Ecto neural progenitor cell (in vitro differentiated cells): ENCODE data around the gene RS1.

ENCODE experiments used
- DNase-seq: peaks from one replicate; pipeline ENCODE4 v3.0.0-alpha.2; 2018; ENCODE audit warnings: low spot score

The RS1 gene

DNA sequence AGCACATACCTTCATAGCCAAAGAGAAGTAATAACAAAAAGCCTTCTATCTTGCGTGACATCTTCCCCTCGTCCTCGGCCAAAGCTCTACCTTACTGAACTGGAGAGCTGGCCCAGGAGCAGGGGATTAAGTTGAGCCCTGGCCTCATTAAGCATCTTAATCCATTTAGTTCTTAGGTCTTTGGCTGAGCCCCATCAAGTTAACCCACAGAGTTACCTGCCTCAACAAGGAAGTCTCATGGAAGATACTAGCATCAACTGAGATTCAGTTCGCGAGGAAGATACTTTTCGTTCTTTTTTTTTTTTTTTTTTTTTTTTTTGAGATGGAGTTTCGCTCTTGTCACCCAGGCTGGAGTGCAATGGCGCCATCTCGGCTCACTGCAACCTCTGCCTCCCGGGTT is at the start of gene RS1:
Gene RS1 (minus strand): TSS at position 101 of the 400 bp plus-strand sequence. CDS start 40 bp downstream, at position 61.
- DNase-seq = no peak

DNA sequence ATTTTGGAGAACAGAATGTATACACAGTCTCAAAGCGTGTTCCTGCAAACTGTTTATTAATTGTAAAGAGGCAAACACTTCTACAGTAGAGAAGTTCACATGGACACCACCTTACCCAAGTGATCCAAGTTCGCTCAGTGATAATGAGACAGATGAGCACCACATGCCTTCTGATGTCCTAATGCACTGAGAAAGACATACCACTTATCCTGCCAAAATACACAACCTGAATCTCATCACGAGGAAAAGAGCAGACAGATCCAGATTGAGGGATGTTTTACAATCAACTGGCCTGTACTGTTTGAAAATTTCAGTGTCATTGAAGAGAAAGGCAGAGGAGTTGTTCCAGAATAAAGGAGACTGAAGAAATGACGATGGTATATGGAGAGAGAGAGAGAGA is 47.9 kb upstream of the RS1 start:
- DNase-seq = no peak

DNA sequence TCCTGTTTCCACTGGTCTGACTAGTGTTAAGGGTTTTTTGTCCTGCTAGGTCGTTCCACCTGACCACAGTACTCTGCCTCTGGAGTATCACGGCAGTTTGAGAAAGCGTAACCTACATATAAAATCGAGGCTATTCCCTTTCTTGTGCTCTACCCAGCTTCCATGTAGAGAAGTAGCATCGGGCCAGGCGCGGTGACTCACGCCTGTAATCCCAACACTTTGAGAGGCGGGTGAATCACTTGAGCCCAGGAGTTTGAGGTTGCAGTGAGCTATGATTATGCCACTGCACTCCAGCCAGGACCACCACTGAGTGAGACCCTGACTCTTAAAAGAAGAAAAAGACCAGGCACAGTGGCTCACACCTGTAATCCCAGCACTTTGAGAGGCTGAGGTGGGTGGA is 43.0 kb upstream of the RS1 start:
- no peak for DNase-seq

DNA sequence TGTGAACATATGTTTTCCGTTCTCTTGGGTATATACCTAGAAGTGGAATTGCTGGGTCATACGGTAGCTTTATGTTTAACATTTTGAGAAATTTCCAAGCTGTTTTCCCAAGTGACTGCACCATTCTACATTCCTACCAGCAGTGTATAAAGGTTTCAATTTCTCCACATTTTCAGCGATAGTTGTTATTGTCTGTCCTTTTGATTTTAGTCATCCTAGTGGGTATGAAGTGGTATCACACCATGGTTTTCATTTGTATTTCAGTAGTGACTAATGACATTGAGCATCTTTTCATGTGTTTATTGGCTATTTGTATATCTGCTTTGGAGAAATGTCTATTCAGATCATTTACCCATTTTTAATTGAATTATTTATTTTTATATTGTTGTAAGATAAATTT is 37.9 kb upstream of the RS1 start:
- DNase-seq = no peak

DNA sequence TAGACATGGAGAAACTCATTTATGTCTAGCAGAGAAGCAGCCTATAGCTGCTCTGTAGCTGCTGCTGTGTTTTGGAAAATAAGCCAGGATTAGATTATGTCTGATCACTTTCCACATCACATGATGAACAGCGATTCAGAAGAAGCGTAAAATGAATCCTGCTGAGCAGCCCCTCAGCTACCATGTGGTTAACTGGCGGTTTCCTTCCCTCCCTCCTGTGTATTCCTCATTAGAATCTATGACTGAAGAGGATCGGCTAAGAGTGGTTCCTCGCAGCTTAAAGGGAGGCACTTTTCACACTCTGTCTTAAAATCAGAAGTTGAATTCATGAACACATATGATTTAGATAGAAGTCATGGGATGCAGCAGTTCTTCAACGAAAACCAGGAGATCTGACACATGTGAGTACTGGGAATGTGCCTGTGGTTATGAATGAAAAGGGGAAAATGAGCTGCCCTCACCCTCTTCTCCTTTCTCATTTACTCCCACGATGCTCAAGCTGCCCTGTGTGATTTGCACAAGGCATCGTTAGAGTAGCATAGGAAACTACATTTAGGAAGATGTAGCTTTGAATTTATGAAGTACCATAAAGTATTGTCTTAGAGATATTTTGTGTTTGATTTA is 35.6 kb upstream of the RS1 start, which contains the start of gene PPEF1:
Gene PPEF1 (plus strand): TSS at position 220 of the 624 bp plus-strand sequence. CDS start 136 bp downstream, at position 356.
- DNase-seq = no peak

DNA sequence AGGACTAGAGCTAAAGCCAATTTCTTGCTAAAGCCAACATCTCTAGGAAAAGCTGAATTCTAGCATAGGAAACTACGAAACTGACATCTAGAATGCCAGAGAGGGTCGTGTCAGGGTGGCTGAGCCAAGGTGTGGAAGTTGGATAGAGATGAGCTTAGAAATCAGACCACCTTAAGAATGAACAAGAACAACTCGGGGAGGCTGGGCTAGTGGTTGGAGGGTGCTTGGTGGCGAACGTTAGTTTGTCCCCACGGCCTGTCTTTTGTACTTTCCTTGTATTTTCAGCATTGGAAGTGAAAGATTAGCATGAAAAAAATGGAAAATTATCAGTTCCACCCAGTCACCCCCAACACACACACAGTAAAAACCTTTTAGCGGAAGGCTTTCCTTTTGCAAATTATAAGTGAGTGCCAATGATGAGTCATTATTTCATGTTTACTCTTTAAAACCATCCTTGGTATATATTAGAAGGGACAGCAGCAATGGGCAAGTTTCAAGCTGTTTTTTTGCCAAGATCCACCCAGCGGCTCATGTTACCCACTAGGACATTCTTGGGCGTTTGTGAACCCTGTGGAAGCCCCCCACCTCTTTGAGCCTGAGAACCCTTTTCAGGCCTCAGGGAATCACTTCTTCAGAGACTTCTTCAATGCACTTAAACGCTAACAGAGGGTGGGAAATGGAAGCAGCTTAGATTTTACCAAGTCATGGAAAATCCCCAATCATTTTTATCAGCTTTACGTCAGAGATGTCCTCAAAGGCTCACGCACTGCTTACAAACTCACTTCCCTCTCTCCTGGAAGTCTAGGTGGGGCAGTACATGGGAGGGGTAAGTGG is 30.7 kb upstream of the RS1 start:
- no peak for DNase-seq

DNA sequence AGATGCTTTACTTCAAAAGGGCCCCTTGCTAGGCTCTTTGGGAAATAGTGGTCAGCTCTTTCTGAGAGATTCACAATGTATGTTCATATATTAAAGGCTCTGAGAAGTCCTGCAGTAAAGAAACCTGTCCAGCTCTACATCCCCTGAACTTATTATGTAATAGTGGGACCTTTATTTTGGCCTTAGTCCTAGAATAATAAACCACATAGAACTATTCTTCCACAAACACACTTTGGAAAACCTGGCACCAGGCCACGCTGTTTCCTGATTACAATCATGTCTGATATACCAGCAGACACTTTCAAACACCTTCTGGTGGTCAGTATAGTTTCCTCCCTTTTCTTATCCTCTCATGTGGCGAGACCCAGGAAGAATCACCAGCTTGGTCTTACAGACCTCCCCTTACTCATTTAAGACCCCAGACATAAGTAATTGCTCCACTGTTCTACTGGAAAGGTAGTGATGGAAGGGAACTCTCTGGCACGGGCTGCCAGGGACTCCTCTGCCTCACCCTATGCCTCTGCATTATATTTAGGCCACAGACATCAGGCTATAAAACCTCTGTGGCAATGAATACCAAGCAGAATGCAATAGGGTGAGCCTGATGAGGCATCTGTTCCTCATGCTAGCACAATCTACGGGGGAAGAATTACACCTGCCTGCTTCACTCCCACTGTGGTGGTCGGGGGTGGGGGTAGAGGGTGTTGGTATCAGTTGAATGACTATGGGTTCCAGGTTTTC is 29.9 kb upstream of the RS1 start:
- DNase-seq = no peak

DNA sequence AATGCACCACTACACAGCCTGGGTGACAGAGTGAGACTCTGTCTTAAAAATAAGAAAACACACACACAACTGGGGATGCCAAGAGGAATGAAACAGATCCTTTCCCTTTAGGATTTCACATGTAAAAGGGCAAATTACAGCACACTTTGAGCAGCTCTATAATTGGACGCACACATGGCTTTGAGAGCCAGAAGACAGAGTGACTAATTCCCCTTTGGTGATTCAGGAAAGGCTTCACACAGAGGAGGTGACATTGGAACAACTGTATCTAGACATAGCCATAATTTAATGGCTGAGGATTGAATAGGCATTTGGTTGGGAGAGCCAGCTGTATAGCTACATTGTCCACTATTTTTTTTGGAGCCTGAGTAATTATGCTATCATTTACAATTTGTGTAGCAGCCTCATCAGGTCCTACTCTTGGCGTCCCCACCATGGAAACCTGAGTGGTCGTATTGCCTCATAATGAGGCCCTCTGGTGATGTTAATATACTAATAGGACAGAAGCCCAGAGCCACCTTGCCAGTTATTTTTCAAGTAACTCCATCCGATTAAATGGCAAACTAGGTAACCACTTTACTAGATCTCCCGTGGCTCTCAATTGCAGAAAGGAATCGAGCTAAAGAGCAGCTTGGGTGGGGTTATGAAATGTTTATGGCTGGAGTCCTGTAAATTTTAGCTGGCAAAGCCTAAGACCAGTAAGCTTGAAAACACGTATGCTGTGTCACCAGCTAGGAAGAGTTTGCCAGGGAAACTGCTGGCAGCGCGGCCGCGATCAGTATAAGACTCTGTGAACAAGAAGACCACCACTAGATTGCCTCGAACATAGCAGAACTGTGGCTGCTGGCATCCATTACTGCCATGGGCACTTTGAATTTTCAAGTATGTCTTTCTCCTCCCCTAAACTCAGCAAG is 27.1 kb upstream of the RS1 start:
- DNase-seq = no peak

DNA sequence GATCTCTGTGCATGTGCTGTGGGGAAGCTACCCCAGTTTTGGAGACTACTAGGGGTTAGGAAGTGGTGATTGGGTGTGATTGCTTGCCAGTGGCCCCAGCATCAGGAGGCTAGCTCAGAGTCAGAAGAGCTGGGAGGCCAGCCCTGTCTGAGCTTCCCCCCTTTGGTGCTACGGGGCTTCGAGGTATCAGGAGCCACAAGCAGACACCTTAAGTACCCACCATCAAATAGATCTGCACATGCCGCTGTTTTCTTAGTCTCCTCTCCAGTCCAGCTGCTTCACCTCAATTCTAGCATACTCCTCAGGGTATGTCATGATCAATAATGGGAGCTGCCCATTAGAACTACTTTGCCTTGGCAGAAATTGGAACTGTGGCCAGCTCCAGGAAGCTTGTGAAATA is 24.7 kb upstream of the RS1 start:
- DNase-seq = no peak

DNA sequence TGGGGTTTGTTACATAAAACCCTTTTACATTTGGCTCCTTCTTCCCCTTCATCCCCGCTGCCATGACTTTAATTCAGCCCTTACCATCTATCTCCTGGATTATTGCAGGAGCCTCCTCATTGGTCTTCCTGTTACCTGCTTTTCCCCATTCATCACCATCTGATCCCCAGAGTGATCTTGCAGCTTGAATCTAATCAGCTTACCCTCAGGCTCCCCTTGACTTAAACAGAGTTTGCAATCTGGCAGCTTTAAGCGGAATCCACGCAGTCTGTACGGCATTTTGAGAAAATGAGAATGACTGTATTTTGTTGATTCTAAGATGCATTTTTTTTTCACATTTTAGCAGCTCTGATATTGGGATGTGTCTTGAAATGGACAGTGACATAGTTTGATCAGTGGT is 20.6 kb upstream of the RS1 start:
- DNase-seq = no peak

DNA sequence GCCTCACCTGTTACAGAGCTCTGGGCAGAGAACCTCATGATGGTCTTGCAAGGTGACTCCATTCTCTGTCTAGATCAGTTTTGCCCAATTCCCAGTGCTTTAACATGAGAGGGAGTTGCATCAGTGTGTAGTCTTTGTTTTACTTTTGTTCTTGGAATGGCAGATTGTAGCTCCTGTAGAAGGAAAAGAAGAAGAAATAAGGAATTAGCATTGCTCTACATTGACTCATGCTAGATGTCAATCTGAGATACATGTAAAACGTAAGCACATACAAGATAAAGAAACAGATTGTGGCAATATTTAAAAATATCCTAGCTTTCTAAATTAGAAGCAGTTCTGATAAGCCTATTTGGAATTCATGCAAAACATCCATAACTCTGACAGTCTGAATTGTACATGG is 19.5 kb upstream of the RS1 start:
- DNase-seq = no peak

DNA sequence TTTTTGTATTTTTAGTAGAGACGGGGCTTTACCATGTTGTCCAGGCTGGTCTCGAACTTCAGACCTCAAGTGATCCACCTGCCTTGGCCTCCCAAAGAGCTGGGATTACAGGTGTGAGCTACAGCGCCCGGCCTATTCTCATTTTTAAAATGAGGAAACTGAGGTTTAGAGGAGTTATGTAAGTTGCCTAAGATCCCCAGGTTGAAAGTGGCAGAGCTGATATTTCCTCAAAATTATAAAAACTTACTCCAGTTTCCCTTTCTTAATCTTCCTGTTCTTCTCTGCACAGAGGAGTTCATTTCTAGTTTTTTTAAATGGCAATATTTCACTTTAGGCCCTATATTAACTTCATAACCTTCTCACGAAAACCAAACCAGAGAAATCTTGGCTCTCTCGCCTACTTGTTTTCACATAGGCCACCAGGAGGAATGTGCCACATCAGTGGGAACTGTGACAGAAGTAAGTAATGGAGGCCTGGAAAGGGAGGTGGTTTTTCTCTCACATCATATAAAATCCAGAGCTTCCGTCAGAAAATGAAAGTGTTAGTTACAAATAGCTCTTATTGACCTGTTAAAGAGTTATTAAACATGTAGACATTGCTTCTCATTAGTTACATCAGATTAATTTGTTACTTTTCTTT is 16.1 kb upstream of the RS1 start:
- no peak for DNase-seq

DNA sequence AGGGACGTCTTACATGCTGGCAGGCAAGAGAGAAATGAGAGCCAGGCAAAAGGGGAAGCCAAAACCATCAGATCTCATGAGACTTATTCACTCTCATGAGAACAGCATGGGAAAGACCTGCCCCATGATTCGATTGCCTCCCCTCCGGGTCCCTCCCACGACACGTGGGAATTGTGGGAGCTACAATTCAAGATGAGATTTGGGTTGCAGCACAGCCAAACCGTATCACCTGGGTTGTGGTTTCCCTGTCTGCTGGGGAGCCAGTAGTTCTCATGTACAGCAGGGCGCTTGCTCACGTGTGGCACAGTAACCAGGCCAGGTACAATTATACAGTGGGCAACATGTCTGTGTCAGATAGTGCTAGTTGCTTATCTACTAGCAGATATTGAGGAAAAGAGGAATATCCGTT is 11.1 kb upstream of the RS1 start:
- no peak for DNase-seq

DNA sequence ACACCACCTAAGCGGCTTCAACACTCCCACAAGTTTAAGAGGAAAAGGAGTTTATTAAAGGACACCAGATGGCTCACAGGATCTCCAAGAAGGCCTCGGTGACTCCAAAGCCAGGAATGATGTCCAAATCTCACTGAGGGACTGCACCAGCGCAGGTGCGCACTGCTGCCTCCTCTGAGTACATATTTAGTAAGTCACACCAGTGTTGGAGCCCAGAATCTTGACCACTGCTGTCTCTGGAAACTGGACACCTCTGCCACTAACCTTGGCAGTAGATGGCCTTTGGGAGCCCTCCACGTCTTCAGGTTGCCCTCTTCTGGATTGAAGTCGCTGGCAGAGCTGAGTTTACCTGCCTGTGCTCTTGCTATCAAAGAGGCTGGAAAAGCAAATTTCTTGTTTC is 10.1 kb upstream of the RS1 start:
- DNase-seq = no peak

DNA sequence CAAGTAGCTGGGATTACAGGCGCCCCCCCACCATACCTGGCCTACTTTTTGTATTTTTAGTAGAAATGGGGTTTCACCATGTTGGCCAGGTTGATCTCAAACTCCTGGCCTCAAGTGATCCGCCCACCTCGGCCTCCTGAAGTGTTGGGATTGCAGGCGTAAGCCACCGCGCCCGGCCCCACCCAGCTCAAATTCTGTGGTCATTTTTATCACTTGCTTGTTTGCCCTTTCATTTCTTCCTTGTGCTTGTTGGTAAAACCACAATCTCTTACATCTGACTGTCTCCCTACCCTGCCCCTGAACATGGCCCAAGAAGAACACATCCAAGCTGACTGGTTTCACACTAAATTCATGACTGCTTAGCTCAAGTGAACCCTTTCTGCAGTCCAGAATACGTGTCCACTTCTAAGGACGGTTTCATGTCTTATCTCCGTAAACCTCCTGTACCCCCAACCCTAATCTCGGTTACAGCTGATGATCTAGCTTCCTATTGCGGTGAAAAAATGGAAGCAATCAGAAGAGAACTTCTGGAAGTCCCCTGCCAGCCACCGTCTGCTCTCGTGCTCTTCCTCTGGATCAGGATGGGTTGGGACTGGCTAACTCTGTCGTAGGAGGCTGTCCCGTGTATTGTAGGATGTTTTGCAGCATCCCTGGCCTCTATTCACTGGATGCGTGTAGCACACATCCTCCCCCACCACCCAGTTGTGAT is 5.4 kb upstream of the RS1 start:
- DNase-seq = no peak

DNA sequence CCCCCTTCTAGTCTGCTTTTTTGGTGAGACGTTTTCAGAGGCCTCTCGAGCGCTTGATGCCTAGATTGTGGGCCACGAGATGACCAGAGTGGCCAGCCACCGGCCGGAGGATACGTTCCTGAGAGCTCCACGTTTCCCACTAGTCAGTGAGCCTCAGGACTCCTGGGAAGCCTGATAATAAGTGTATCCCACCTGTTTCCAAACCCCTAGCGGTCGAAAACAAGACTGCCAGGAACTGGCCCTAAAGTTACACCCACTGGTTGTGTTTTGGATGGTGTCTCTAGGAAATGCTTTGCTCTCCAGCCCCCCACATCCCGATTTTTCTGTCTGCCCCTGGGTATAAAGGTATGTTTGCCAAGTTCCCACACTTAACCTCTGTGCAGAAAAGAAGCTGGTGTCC is 4.6 kb upstream of the RS1 start:
- DNase-seq = peak; percentile 52

DNA sequence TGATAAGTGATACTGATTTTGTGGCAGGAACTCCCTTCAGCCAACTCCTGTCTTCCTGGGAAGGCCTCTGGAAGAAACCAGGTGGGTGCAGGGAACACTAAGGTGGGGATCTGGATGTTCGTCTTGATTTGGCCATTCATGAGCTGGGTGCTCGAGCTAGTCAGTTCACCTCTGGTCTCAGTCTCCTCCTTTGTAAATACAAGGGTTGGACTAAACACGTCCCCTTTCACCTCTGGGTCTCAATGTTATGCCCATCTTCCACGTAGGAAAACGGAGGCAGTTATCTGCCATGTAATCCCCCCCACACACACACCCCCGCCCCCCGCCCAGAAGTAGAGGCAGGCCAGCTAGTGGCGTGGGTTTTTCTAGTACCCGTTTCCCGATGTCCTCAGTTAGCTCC is 4.1 kb upstream of the RS1 start:
- DNase-seq = no peak

DNA sequence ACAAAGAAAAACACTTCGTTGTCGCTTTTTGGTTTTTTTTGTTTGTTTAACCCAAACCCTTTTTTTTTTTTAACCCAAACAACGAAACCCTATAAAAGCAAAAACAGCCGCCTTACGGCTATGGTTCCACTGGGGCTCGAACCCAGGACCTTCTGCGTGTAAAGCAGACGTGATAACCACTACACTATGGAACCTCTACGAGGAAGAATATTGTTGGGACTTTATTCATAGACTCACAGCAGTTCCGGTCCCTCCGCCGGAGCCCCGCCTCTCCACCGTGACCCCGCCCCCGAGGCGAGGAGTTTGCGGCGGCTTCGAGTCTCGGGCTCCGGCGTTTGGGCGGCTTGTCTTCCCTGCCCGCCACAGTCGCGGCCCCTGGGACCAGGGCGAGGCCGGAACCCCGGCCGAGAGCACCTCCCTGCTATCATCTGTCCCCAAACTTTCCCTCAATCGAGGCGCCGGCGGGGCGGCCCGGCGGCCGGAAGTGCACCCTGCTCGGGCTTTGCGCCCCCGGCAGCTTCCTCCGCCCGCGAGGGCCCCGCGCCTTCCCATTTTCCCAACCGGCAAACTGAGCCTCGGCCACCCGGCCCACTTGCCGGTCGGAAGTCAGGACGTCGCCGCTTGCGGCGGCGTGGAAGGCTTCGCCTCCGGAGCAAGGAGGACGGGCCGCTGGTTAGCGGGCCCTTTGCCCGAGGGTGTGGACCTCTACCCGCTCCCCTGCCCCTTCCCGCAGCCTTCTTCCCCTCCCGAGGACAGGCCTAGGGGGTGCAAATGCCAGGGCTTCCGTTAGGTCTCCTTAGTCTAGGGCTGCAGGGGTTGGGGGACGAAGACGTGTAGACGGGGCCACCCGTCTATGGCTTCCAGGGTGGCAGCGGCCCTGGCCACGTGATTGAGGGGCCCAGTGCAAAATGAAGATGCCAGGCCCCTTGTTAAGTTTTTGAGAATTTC is 3.2 kb upstream of the RS1 start:
- DNase-seq = peak; percentile 85

DNA sequence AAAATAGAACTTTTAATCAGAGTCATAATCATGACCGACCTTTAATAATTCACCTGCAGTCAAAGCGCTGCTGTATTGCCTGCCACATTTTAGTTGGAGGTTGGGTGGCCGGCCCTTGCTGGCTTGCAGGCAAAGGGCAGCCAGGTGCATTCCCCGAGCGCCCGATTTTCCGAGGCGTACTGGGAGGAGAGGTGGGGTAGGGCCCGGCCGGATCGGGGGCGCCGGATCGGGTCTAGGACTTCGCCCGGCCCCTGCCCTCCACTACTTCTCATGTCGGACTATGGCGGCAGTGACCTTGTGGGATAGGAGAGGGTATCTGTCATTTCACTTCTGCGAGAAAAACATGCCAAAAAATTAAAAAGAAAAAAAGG is 2.5 kb upstream of the RS1 start:
- DNase-seq = peak; percentile 51
